Thyroid gland (tissue), 4 donors: ENCODE data around the gene STYXL2.

Experiments
- CTCF ChIP-seq, 6 experiments: fragments of 200-600 bp in 3 of 6; fragments of 450-650 bp in 3 of 6; sonication (generic) in 3 of 6; IDR thresholded peaks; one replicate each; pipeline ENCODE4 v1.5.1; 2016 to 2019; ENCODE audit warnings: antibody characterized with exemption in 6 of 6, mild to moderate bottlenecking in 2 of 6, inconsistent platforms in 1 of 6, moderate library complexity in 1 of 6
- POLR2A ChIP-seq, 2 donors: fragments of 450-650 bp; IDR thresholded peaks; one replicate each; pipeline ENCODE4 v1.6.1; 2017; ENCODE audit warnings: antibody characterized with exemption in 2 of 2, mild to moderate bottlenecking in 2 of 2, moderate library complexity in 1 of 2

- TF ChIP-seq POLR2A (IDR thresholded peaks at IDR 0.05) = no peak
- TF ChIP-seq CTCF (IDR thresholded peaks at IDR 0.05) = no peak
These were observed 48.1 kb downstream of the STYXL2 start for GRCh38 chr1:167141963-167142362.
